HG03103 (cell line): Measurements from ENCODE around the gene EHBP1.

Source experiments
- ATAC-seq: cut with Tn5 transposase; IDR thresholded peaks from one replicate; pipeline ENCODE4 v1.9.1; 2021; ENCODE audit warnings: low read depth; ENCODE audit not compliant: unreplicated experiment

EHBP1 gene

GRCh38 chr2:62812921-62813825 lies 107.7 kb downstream of the EHBP1 start:
- no peak for ATAC-seq

DNA sequence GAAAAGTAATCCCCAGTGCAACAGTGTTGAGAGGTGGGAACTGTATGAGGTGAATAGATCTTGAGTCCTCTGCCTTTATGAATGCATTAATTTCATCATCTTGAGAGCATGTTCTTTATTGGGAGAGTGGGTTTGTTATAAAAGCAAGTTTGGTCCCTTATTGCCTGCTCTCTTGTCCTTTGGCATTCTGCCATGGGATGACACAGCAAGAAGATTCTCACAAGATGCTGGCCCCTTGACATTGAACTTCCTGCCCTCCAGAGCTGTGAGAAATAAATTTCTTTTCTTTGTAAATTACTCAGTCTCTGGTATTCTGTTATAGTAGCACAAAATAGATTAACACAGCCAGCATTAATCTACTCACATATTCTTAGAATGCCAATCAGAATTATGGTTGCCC lies 108.6 kb downstream of the EHBP1 start:
- ATAC-seq: no peak

- no peak for ATAC-seq
Measured at GRCh38 chr2:62817348-62817747, 111.8 kb downstream of the EHBP1 start.

DNA sequence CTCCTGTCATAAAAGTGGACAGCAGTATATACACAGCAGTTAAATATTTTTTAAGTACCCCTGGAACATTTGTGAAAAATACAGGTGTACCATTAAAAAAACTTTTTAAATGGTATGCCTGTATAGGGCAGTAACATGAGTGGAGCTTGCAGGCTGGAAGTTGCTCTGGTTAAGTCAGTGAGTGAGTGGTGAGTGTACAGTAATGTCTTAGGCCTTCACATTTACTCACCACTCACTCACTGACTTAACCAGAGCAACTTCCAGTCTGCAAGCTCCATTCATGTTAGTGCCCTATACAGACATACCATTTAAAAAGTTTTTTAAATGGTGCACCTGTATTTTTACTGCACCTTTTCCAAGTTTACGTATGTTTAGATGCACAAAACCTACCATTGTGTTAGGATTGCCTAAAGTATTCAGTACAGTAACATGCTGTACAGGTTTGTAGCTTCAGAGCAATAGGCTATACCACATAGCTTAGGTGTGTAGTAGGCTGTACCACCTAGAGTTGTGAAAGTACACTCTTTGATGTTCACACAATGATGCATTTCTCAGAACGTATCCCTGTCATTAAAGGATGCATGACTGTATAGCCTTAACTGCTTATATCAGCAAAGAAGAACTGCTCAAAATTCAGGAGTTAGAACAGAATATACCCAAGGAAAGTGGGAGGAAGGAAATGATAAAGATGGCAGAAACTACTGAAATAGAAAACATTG lies 112.6 kb downstream of the EHBP1 start:
- no peak for ATAC-seq

DNA sequence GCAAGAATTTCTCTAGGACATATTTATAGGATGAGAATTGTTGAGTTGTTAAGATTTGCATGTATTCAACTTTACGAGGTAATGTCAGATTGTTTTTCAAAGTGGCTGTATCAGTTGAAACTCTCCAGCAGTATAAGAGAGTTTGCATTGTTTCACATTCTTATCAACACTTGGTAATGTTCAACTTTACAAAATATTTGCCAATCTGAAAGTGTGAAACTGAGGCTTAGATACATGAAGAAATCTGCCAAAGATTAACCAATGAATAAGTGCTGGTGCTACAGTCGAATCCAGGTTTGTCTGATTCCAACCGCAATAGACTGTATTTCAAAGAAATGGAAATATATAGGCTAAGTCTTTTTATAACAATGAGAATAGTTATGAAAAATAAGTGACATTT lies 117.0 kb downstream of the EHBP1 start:
- no peak for ATAC-seq

GRCh38 chr2:62824388-62824787 lies 118.9 kb downstream of the EHBP1 start:
- ATAC-seq: no peak

DNA sequence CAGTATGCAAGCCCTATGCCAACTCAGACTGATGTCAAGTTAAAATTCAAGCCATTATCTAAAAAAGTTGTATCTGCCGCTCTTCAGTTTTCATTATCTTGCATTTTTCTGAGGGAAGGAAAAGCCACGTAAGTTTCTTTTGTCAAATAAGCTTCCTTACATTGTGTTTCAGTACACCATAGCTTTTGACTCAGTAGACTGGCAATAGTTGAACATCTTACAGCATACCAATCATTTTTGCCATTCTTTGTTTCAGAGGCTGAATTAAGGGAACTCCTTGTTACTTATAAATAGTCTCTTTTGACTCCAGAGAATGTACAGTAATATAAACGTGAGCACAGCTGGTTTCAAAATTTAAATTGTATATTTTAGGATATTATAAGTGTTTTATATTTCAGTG lies 120.6 kb downstream of the EHBP1 start:
- ATAC-seq: no peak

GRCh38 chr2:62826953-62827675 lies 121.6 kb downstream of the EHBP1 start:
- no peak for ATAC-seq

GRCh38 chr2:62831729-62832128 lies 126.2 kb downstream of the EHBP1 start:
- no peak for ATAC-seq

- ATAC-seq: no peak
Measured at GRCh38 chr2:62844311-62845090, 139.0 kb downstream of the EHBP1 start.

- ATAC-seq: no peak
Measured at GRCh38 chr2:62845256-62845655, 139.7 kb downstream of the EHBP1 start.

- ATAC-seq: no peak
Measured at GRCh38 chr2:62852254-62852653, 146.7 kb downstream of the EHBP1 start.

GRCh38 chr2:62854600-62855514 lies 149.3 kb downstream of the EHBP1 start:
- ATAC-seq: no peak

- no peak for ATAC-seq
Measured at GRCh38 chr2:62856228-62857040, 150.9 kb downstream of the EHBP1 start.

- no peak for ATAC-seq
Measured at GRCh38 chr2:62857139-62857931, 151.8 kb downstream of the EHBP1 start.

- no peak for ATAC-seq
Measured at GRCh38 chr2:62858231-62858832, 152.8 kb downstream of the EHBP1 start.

GRCh38 chr2:62868947-62869346 lies 163.4 kb downstream of the EHBP1 start:
- ATAC-seq: no peak
